ENCODE results near the gene RIPOR3. TPM values are rescaled to one million over a fixed set of nuclear protein-coding genes. Genes with fewer than 3 reads are reported as not detected.
"Not testable (repeated sequence)": the region's sequence is repeated elsewhere in the genome, so short reads cannot be mapped to it uniquely, and the experiment has no call there.

RIPOR3 gene
- total RNA-seq, 6 donors from 2014 or later: 2.1 to 36.7 (median 5.1) TPM

GRCh38 chr20:50673466-50674137, 17.7 kb downstream of the RIPOR3 start:
- H3K27me3 ChIP-seq: no peaks in the 10 kb centered on the region
- DNase-seq: peak in 1 of 2 donors; percentile 41
- H3K4me3 ChIP-seq: no peak overlapping the region
- WGBS, 2 donors: 84 to 89% methylated on average over 19 of the region's 19 CpGs
- TF ChIP-seq POLR2AphosphoS5 (IDR thresholded peaks at IDR 0.05): no peak
- TF ChIP-seq, protein P1, sequence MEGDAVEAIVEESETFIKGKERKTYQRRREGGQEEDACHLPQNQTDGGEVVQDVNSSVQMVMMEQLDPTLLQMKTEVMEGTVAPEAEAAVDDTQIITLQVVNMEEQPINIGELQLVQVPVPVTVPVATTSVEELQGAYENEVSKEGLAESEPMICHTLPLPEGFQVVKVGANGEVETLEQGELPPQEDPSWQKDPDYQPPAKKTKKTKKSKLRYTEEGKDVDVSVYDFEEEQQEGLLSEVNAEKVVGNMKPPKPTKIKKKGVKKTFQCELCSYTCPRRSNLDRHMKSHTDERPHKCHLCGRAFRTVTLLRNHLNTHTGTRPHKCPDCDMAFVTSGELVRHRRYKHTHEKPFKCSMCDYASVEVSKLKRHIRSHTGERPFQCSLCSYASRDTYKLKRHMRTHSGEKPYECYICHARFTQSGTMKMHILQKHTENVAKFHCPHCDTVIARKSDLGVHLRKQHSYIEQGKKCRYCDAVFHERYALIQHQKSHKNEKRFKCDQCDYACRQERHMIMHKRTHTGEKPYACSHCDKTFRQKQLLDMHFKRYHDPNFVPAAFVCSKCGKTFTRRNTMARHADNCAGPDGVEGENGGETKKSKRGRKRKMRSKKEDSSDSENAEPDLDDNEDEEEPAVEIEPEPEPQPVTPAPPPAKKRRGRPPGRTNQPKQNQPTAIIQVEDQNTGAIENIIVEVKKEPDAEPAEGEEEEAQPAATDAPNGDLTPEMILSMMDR (IDR thresholded peaks at IDR 0.05): no peak
- TF ChIP-seq POLR2A (IDR thresholded peaks at IDR 0.05): no peak
- TF ChIP-seq EP300 (IDR thresholded peaks at IDR 0.05): no peak
- H3K9me3 ChIP-seq: no peaks in the 10 kb centered on the region
- no peak for ATAC-seq (ENCODE audit: low FRiP score in 2 of 2)
- peaks cover 0 to 5% (median 0%) of the 10 kb centered on the region in 4 donors for H3K4me1 ChIP-seq
- no peaks in the 10 kb centered on the region for H3K36me3 ChIP-seq
- H3K27ac ChIP-seq: no peak overlapping the region

DNA sequence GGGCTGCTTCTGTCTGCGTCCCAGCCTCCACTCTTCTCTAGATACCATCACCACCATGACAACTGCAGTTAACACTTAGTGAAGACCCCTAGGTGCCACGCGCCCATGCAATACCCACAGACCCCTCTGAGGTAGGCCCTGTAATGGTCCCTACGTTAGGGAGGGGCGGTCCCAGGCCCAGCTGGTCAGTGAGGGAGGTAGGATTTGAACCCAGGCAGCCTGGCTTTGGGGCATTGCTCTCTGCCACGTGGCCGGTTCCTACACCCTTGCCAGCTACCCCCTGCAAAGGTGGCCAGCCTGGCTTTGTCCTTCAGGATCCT, 18.2 kb downstream of the RIPOR3 start:
- 94 to 100% methylated on average over 6 of the region's 7 CpGs for WGBS, 2 donors
- H3K4me1 ChIP-seq: peaks cover 0 to 4% (median 0%) of the 10 kb centered on the region in 4 donors
- no peaks in the 10 kb centered on the region for H3K27me3 ChIP-seq
- no peak overlapping the region for H3K27ac ChIP-seq
- no peaks in the 10 kb centered on the region for H3K9me3 ChIP-seq
- TF ChIP-seq POLR2A (IDR thresholded peaks at IDR 0.05): no peak
- no peak for TF ChIP-seq POLR2AphosphoS5 (IDR thresholded peaks at IDR 0.05)
- no peak for TF ChIP-seq EP300 (IDR thresholded peaks at IDR 0.05)
- TF ChIP-seq, protein P1 (IDR thresholded peaks at IDR 0.05): no peak
- ATAC-seq (ENCODE audit: low FRiP score in 2 of 2) (no peak), DNase-seq (no peak)
- H3K36me3 ChIP-seq: no peaks in the 10 kb centered on the region
- no peak overlapping the region for H3K4me3 ChIP-seq

DNA sequence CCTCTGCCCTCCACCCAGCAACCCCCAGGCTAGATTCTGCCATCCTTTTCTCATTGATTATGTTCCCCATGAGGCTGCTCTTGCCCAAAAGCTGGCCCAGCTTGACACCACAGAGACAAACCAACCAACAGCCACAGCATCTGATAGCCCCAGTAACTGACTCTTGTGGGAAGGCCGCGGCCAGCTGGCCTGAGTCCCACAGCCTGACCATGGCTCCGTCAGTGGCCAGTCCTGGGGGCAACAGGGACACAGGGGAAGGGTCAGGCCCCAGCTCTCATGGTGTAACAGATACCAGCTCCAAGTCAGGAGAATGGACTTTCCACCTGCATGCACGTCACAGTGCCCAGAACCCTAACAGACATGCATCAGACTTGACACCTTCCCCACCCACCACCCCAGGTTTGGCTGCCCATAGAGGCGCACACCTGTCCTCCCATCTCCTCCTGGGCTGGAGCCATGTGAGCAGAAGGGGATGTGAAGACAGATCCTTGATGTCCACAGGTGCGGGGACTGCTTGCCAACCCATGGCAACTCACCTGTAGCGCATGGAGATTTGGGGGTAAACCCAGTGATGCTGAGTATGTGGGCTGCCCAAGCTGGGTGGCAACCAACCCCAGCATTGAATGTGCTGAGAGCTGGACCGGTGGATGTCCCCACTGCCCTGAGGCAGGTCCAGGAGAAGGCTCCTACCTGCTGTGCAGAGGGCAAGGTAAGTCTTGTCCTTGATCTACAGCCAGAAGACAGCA, 18.8 kb downstream of the RIPOR3 start:
- ATAC-seq (ENCODE audit: low FRiP score in 2 of 2) (no peak), DNase-seq (peak in 1 of 2 donors; percentile 48)
- Histone ChIP-seq H3K36me3 (no peaks in the 10 kb centered on the region), H3K27ac (no peak overlapping the region), H3K4me3 (no peak overlapping the region), H3K4me1 (no peaks in the 10 kb centered on the region), H3K27me3 (no peaks in the 10 kb centered on the region), H3K9me3 (no peaks in the 10 kb centered on the region)
- WGBS, 2 donors: 89 to 93% methylated on average over 7 of the region's 8 CpGs
- TF ChIP-seq, protein P1 (IDR thresholded peaks at IDR 0.05): no peak
- no peak for TF ChIP-seq EP300 (IDR thresholded peaks at IDR 0.05)
- no peak for TF ChIP-seq POLR2A (IDR thresholded peaks at IDR 0.05)
- no peak for TF ChIP-seq POLR2AphosphoS5 (IDR thresholded peaks at IDR 0.05)

- no peaks in the 10 kb centered on the region for H3K4me1 ChIP-seq
- TF ChIP-seq, protein P1 (IDR thresholded peaks at IDR 0.05): no peak
- TF ChIP-seq POLR2A (IDR thresholded peaks at IDR 0.05): no peak
- WGBS, 2 donors: 93 to 94% methylated on average over 3 of the region's 3 CpGs
- DNase-seq: no peak
- no peak overlapping the region for H3K27ac ChIP-seq
- H3K9me3 ChIP-seq: no peaks in the 10 kb centered on the region
- no peak overlapping the region for H3K4me3 ChIP-seq
- no peak for ATAC-seq (ENCODE audit: low FRiP score in 2 of 2)
- H3K36me3 ChIP-seq: no peaks in the 10 kb centered on the region
- H3K27me3 ChIP-seq: no peaks in the 10 kb centered on the region
These were observed 19.7 kb downstream of the RIPOR3 start for GRCh38 chr20:50671626-50672025.

GRCh38 chr20:50671010-50671409, 20.3 kb downstream of the RIPOR3 start:
- WGBS, 2 donors: 64 to 65% methylated on average over 3 of the region's 3 CpGs
- not testable (repeated sequence) for H3K27ac ChIP-seq; H3K27me3 ChIP-seq; H3K4me1 ChIP-seq; H3K36me3 ChIP-seq; H3K4me3 ChIP-seq; DNase-seq; H3K9me3 ChIP-seq; ATAC-seq (ENCODE audit: low FRiP score in 2 of 2)
